Measurements from ENCODE around the gene PTH2.

- TF ChIP-seq CTCF (optimal IDR thresholded peaks at IDR 0.05 in 1 of 3, IDR thresholded peaks at IDR 0.05 in 1 of 3, conservative IDR thresholded peaks at IDR 0.05 in 1 of 3; ENCODE audit: extremely low read depth in 1 of 3, insufficient read depth in 2 of 3, low read length in 3 of 3): no peak
- no peak for TF ChIP-seq EZH2 (IDR thresholded peaks at IDR 0.05; ENCODE audit: low read length)
Observed at GRCh38 chr19:49458567-49458903, 35.3 kb upstream of the PTH2 start.

Data from keratinocyte (primary cell).